GM18526 (cell line): Measurements from ENCODE around the gene MAFB.

Experiments used
- POLR2A ChIP-seq: IDR thresholded peaks from 3 replicates; pipeline ENCODE4 v1.6.1; 2011; ENCODE audit not compliant: insufficient read length; ENCODE audit errors: extremely low read depth

The MAFB gene

DNA sequence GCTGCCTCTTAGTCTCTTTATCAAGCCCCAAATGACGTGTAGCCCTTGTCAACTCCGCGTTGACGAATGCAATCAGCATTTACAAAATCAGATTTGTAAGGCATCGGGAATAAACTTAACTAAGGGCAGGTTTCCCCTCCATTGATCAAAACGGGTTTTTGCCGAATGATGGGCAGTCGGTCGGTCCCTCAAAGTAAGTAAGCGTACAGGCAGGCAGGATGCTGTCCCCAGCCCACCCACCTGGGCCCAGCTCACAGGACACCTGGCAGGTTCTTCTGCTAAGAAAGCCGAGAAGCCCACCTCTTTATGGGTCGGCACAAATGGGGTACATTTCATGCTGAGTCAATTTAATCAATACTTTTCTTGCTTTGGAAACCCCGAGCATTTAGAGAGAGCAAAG lies 22.0 kb upstream of the MAFB start:
- TF ChIP-seq POLR2A, result no peak

DNA sequence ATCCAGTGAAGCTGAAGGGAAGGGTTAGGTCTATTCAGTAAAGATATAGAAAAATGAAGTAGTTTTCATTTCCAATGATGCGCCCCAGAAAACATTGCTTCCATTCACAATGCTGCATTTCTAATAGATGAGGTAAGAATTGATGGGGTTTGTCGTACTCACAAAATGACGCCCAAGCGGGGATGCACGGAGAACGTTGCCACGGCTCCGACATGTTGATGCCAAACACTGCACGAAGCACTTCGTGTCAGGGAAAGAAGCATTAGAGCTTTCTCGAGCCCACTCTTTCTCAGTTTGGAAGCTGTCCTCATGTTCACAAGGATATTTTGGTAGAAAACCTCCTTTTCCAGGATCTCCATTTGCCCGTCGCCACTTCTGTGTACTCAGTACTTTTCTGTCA lies 21.6 kb upstream of the MAFB start:
- TF ChIP-seq POLR2A, result no peak

DNA sequence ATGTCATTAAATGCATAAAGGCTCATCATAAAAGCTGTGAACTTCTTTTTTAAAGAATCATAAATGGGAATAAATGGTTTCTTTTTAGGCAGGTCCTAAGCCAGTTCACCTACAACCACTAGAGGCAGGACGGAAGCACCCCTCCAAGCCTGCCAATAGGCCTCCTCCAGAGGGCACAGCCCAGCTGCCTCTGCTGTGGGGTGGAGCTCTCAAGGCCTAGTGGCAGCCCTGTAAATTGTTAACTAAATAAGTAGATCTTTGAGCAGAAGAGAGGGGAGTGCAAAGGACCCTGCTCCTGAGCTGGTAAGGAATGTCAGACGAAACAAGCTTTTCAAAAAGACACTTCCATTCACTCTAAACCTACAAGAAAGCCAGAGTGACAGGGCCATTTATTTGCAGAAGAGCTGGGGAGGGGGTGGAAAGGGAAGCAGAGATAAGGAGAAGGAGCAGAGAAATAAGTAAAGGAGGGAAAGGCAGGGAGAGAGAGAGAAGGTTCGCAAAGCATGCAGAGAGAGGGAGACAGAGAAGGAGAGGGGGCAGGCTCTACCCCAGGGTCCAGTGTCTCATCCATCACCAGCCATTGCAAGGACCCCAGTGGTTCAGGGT lies 18.0 kb upstream of the MAFB start:
- TF ChIP-seq POLR2A, result no peak

DNA sequence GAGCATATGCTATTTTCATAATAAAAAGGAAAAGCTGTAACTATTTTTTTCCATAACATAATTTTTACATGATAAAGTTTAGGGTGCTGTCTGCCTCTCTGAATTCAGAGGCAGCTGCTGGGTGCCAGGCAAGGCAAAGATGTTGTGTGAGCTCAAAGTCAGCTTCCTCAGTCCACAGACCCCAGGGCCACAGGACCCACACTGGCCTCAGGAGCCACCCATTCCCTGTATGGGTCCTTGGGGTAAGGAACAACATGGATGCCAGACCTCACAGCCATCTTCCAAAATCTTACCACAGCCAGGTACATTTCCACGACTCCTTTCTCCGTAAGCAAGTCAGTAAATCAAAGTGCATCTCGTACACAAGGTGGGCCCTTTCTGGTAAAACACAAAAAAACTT lies 16.4 kb upstream of the MAFB start:
- TF ChIP-seq POLR2A, result no peak

DNA sequence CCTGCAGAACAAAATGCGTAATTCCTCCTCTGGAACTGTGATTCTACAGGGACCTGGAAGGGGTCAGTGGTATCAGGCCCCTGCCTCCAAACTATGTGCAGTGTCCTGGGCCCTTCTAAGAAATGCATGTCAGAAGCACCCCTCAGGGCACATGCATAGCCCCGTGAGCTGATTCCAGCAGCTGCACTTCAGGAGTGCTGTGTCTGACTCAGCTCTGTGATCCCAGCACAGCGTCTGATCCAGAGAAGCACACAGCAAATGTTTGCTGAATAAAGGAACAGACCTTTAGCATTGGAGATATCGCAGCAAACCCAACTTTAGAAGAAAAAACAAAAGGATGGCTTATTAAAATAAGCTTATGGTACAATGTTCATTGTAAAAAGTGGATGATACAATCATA lies 15.8 kb upstream of the MAFB start:
- no peak for TF ChIP-seq POLR2A

DNA sequence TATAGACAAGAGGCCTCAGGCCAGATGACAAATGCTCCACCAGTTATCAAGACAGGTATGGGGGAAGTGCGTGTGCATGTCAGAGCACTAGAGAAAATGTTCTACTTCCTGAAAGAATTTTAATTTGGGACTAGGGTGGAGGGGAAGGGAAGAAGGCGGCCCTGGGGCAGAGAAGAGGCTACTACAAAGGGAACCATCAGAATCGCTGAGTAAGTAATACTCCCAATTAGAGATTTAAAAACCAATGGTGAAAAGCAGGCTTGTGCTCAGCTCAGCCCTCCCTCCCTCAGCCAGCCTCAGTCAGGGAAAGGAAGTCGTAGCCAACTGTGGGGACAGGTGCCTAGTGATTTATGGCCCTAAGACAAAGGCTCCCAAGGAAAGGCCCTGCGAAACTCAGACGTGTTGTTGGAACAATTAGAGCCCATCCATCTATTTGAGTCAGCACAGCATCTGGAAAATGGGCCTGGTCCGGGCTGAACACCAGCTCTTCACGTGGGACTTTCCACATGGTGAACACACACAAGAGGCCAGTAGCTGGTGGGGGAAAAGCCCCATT lies 15.0 kb upstream of the MAFB start:
- TF ChIP-seq POLR2A, result no peak

DNA sequence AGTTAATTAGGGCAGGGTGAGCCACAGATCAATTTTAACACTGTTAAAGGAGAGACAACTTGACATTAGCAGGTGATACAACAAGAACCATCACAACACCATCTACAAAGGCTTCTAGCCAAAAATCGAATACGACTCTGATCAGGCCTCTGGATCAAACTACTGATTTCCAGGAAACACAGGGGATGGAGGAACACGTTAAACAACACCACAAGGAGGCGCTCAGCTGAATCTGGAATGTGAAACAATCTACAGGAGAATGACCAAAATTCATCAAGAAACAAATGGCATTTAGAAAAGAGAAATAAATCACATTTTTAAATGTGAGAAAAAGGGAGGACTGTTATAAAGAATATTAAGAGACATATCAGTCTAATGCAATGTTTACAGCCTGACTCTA lies 13.5 kb upstream of the MAFB start:
- TF ChIP-seq POLR2A, result no peak

DNA sequence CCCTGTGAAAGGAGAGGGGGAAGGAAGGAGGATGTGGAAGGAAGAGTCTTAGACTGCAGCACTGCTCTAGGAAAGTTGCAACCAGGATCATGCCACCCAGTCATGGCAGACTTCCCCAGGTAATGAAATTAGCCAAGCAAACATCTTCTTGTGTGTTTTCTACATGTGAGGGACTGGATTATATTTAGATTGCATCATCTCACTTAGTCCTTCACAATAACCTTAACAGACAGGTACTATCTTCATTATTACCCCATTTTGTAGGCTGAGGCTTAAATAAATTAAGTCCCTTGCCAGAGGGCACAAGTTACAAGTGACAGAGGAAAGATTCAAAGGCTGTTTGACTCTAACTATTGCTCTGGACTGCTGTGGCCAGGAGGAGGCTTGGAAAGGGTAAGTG lies 9.7 kb upstream of the MAFB start:
- TF ChIP-seq POLR2A, result no peak

DNA sequence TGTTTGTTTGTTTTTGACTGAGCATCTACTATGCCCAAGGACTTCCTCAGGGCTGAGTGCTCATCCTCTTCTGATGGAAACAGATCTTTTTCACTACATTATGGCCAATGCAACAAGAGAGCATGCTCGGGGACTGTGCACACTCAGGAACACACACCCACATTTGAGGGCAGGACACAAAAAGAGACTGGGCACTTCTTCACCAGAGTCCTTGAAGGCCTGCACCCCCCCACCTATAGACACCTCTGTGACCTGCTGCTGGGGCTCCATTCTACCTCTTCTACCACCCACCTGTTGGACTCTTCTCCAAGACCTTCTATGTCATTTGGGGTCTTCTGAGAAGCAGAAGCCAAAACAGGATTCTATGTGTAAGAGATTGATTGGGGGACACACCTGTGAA lies 9.2 kb upstream of the MAFB start:
- TF ChIP-seq POLR2A, result no peak

DNA sequence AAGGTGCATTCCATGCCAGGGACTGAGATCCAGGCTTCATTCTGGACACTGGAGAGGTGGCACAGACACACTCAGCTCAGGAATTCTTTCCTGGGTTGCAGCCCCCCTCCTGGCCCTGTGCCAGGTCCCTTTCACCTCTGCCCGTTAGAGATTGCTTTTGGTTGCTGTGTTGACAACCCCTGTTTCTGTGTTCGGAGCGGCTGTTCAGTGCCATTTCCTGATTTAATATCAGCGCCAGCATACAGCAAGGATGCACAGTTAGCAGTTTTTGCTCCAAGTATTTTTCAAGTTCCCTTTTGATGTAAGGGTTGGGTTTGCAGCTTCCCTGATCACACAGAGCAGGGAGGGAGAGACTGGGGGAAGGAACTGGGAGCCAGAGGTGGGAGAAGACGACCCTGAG lies 8.5 kb upstream of the MAFB start:
- no peak for TF ChIP-seq POLR2A

DNA sequence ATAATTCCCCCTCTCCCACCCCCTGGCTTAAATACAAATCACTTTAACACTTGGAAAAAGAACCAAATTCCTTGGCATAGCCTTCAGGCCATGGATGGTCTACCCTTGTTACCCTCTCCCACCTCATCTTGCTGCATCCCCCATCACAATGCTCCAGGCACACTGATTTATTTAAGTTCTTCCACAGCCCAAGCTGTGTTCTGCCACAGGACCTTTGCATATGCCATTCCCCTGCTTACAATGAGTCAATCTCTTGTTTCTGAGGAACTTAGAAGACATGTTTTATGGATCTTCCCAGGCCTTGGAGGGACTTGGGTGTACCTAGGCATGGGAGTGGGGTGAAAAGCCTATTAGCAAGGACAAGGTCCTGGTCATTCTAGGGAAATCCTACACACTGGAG lies 6.2 kb upstream of the MAFB start:
- TF ChIP-seq POLR2A, result no peak

DNA sequence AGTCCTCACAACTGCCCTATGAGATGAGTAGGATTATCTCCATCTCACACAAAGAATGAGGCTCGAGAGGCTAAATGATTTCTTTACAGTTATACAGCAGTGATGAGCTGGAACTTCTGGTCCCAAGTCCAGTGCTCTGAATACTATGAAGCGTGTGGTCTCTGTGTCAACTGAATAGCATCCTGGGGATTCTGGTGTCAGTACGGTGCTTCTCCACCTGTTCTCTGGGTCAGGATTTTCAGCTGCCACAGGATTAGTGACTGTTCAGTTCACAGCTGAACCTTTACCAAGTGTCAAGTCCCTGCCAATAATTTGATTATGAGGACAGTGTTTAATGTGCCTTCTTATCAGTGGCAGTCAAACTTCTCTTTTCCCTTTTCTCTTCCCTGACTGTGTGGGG lies 5.2 kb upstream of the MAFB start:
- TF ChIP-seq POLR2A, result no peak

DNA sequence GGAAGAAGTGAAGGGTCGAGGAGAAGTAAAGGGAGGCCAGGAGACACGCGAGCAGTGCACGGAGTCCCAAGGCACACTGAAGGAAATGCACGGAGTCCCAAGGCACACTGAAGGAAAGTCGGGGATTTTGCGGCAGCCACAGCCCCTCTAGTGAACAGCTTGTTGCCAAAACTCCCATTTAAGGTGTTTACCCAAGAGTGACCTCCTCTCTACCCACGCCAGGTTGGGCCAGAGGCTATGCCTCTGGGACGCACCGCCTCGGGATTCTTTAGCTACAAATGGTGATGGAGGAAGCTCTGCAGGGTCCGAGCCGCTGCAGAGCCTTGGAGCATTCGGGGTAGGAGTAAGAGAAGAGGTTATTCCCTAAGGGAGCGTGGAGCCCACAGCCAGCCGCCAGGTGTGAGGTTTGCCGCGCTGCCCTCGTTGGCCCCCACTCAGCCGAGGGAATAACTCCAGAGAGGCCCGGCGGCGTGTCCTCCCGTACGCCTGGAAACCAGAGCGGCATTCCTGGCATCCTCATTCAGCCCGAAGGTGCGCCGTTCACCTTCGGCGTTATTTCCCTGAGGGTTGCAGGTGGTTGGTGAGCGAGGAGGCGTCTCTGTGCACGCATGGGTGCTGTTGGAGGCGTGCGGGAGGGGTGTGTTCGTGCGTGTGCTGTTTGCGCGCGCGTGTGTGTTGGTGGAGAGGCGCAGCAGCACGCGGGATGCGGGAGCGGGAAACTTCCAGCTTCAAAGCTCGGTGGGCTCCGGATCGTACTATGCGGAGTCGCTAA lies 3.4 kb upstream of the MAFB start:
- no peak for TF ChIP-seq POLR2A

DNA sequence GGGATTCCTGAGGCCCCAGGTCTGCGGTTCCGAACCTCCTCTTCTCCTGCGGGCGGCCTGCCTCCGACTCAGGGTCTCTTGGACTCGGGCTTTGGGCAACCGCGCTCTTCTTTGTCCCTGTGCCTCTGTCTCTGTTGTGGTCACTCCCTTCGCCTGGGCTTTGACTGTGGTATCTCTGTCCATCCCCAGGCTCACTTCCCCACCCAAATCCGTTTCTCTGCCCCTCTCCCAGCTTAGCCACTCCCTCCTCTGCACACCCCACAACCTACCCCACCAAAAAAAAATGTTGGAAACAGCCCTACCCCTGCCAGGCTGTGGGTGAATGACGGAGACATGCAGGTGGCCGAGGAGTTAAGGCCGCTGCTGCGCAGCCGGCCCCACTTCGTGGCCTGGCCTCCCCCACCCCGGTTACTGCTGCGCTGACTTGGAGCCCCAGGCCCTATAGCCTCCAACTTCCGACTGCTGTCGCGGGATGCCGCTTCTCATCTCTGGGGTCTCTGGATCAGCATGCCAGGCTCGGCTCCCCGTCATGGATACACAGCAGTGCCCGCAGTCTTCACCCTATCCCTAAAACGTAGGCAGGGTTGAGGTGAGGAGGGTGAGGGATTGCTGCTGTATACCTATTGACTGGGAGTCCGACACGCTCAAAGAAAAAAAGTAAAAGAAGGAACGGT lies 2.7 kb upstream of the MAFB start:
- no peak for TF ChIP-seq POLR2A

DNA sequence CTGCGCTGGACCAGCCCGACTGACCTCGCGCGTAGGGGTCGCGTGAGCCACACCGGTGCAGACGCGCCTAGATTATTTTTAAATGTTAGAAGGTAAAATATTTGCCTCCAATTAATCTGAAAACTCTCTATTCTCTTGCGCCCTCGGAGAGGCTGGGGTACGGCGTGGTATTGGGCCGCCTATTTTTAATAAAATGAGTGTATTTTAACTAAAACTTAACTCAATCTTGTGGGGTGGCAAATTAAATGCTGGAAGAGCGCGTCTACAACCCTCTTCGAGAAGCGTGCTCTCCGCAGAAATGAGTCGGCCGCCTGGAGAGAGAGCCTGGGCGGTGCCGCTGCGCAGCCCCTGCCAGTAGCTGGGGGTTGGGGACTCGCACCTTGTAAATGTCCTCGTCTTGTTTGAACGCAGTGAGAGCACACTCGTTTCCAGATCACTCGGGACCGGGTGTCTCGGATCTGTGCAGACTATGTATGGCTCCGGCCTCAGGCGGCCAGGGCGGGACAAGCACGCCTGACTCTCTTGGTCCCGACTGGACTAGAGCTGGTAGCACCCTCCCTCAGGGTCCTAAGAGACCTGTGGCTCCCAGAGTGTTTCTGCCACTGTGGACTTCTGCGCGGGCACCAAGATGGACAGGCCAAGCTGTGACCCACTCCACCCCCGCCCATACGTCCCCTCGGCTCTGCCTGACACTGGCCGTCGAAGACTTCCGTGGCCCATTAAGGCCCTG lies 2.0 kb upstream of the MAFB start:
- TF ChIP-seq POLR2A, result no peak
